Fibroblast of mammary gland (primary cell): ENCODE data around the gene NRCAM.
"Not testable (repeated sequence)": the region's sequence is repeated elsewhere in the genome, so short reads cannot be mapped to it uniquely, and the experiment has no call there.

Source experiments
- DNase-seq: peaks from one replicate; pipeline ENCODE4 v3.0.0-alpha.2; 2010; ENCODE audit warnings: low read depth
- H3K4me3 ChIP-seq: 2 replicates; pipeline ENCODE4 v1.5.1; 2011; ENCODE audit warnings: low read depth, mild to moderate bottlenecking, low read length, moderate library complexity; ENCODE audit not compliant: control insufficient read depth
- CTCF ChIP-seq: conservative IDR thresholded peaks from 2 replicates; pipeline ENCODE4 v1.5.1; 2011; ENCODE audit warnings: low read depth, low read length, inconsistent platforms; ENCODE audit not compliant: control insufficient read depth, insufficient read depth

Gene NRCAM

GRCh38 chr7:108283252-108283651 lies 173.0 kb downstream of the NRCAM start:
- no peak for TF ChIP-seq CTCF
- no peak overlapping the region for H3K4me3 ChIP-seq
- DNase-seq, result no peak

- TF ChIP-seq CTCF, result no peak
- H3K4me3 ChIP-seq, result no peak overlapping the region
- peak; percentile 25 for DNase-seq
Observed at GRCh38 chr7:108282427-108282996, 173.7 kb downstream of the NRCAM start.

GRCh38 chr7:108280136-108280535 lies 176.1 kb downstream of the NRCAM start:
- DNase-seq, result no peak

GRCh38 chr7:108278776-108279175 lies 177.5 kb downstream of the NRCAM start:
- no peak for DNase-seq
- no peak for TF ChIP-seq CTCF

More at GRCh38 chr7:108280136-108280535, 176.1 kb downstream of the NRCAM start:
- H3K4me3 ChIP-seq, result no peak overlapping the region
- TF ChIP-seq CTCF, result no peak

GRCh38 chr7:108278281-108278680 lies 178.0 kb downstream of the NRCAM start:
- no peak for TF ChIP-seq CTCF
- no peak overlapping the region for H3K4me3 ChIP-seq
- DNase-seq, result no peak

More at GRCh38 chr7:108278776-108279175, 177.5 kb downstream of the NRCAM start:
- H3K4me3 ChIP-seq, result no peak overlapping the region

GRCh38 chr7:108274447-108274846 lies 181.8 kb downstream of the NRCAM start:
- not testable (repeated sequence) for DNase-seq, H3K4me3 ChIP-seq

GRCh38 chr7:108272891-108273290 lies 183.3 kb downstream of the NRCAM start:
- H3K4me3 ChIP-seq, result not testable (repeated sequence)

GRCh38 chr7:108270385-108271015 lies 185.7 kb downstream of the NRCAM start:
- H3K4me3 ChIP-seq, result no peak overlapping the region
- DNase-seq, result no peak
- TF ChIP-seq CTCF, result no peak

More at GRCh38 chr7:108272891-108273290, 183.3 kb downstream of the NRCAM start:
- not testable (repeated sequence) for DNase-seq
